Left ventricle myocardium inferior (tissue), 1 donor: ENCODE measurements around the gene PRPF4. TPM values are rescaled to one million over a fixed set of nuclear protein-coding genes. Genes with fewer than 3 reads are reported as not detected.
"Not testable (repeated sequence)": the region's sequence is repeated elsewhere in the genome, so short reads cannot be mapped to it uniquely, and the experiment has no call there.

Source experiments
- DNase-seq: peaks from one replicate; pipeline ENCODE4 v3.0.0-alpha.2; 2020
- H3K27ac ChIP-seq: fragments of 200-600 bp; replicated peaks from 2 replicates; pipeline ENCODE4 v1.8.0; 2021
- H3K27me3 ChIP-seq: fragments of 200-600 bp; 2 replicates; pipeline ENCODE4 v1.8.0; 2021; ENCODE audit warnings: low read depth
- H3K36me3 ChIP-seq: fragments of 200-600 bp; 2 replicates; pipeline ENCODE4 v1.8.0; 2021
- H3K4me1 ChIP-seq: fragments of 200-600 bp; 2 replicates; pipeline ENCODE4 v1.8.0; 2021
- H3K4me3 ChIP-seq: fragments of 200-600 bp; 2 replicates; pipeline ENCODE4 v1.8.0; 2021; ENCODE audit warnings: mild to moderate bottlenecking, moderate library complexity
- H3K9me3 ChIP-seq: fragments of 200-600 bp; replicated peaks from 2 replicates; pipeline ENCODE4 v1.8.0; 2021
- intact Hi-C: fragments of 100-400 bp; cut with micrococcal nuclease; formaldehyde crosslinking; loops from one replicate; pipeline ENCODE4 v1.11.0; 2022
- total RNA-seq: library from RNA; stranded (reverse); fragmentation: NEBNext Ultra II Directional; extraction: Animal tissue kit (Norgen Biotek cat#: 25700); gene quantifications from one replicate; pipeline ENCODE4 v1.2.1, GENCODE V29; 2021
- TF ChIP-seq, protein P1 (sequence below): fragments of 200-600 bp; IDR thresholded peaks from 2 replicates; pipeline ENCODE4 v1.8.0; 2021; ENCODE audit warnings: antibody characterized with exemption, mild to moderate bottlenecking, borderline replicate concordance
- donor health status: DM: no; HTN: yes; CAD: no; lungs with severe emphysema.

Gene PRPF4
- total RNA-seq, 1 donor from 2014 or later, result 11.2 TPM

DNA sequence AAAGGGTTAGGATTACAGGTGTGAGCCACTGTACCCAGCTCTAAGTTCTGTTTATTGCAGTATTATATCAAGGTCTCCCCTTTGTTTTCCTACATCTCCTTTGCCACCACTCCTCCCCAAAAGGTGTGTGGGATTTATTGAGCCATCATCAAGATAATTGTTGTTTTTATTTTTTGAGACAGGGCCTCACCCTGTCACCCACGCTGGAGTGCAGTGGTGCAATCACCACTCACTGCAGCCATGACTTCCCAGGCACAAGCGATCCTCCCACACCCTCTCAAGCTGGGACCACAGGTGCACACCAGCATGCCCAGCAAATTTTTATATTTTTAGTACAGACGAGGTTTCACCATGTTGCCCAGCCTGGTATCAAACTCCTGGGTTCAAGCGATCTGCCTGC is 29.6 kb upstream of the PRPF4 start:
- intact Hi-C loops, result no loop called here
- Histone ChIP-seq H3K4me3 (no peak overlapping the region), H3K4me1 (peaks cover 9% of the 10 kb centered on the region), H3K36me3 (no peaks in the 10 kb centered on the region), H3K27me3 (no peaks in the 10 kb centered on the region), H3K27ac (no peak overlapping the region), H3K9me3 (peaks cover 4% of the 10 kb centered on the region)
- DNase-seq, result no peak
- TF ChIP-seq, protein P1, sequence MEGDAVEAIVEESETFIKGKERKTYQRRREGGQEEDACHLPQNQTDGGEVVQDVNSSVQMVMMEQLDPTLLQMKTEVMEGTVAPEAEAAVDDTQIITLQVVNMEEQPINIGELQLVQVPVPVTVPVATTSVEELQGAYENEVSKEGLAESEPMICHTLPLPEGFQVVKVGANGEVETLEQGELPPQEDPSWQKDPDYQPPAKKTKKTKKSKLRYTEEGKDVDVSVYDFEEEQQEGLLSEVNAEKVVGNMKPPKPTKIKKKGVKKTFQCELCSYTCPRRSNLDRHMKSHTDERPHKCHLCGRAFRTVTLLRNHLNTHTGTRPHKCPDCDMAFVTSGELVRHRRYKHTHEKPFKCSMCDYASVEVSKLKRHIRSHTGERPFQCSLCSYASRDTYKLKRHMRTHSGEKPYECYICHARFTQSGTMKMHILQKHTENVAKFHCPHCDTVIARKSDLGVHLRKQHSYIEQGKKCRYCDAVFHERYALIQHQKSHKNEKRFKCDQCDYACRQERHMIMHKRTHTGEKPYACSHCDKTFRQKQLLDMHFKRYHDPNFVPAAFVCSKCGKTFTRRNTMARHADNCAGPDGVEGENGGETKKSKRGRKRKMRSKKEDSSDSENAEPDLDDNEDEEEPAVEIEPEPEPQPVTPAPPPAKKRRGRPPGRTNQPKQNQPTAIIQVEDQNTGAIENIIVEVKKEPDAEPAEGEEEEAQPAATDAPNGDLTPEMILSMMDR, result no peak

DNA sequence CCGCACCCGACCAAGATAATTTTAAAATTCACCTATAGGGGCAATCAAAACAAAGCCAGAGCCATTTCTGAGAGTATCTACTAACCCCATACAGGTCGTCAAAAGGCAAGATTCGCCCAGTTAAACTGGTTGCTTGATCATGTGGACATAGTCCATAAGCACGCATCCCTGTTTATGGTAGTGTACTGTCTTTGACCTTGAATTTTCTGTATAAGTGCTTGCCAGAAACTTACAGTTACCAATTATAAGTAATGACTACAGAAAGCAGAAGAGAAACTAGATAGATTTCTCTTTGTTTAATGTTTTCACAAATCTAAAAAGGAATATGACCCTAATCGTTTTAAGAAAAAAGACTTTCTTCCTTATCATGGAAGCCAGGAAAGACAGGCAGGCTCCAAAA is 28.5 kb upstream of the PRPF4 start:
- Histone ChIP-seq H3K9me3 (peaks cover 6% of the 10 kb centered on the region), H3K36me3 (no peaks in the 10 kb centered on the region), H3K27me3 (no peaks in the 10 kb centered on the region), H3K4me3 (no peak overlapping the region), H3K27ac (no peak overlapping the region), H3K4me1 (peaks cover 9% of the 10 kb centered on the region)
- intact Hi-C loops, result no loop called here
- TF ChIP-seq, protein P1, result no peak
- DNase-seq, result no peak

DNA sequence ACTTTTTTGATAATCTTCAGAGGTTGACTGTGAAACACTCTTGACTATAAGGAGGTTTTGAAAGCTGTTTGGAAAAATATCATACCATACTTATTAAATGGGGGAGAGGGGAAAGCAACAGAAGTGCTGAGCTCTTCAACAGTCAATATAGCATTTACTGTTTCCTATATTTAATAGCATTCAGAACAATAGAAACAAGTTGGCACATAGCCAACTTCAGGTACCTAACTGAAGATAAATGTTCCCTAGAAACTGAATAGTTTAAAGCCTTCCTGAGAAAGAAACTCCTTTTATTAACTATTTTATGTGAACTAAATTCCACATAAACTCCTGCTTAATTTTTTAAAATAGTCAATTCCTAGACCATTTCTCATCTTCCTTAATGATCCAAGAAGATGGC is 27.8 kb upstream of the PRPF4 start:
- peaks cover 9% of the 10 kb centered on the region for H3K4me1 ChIP-seq
- intact Hi-C loops, result no loop called here
- no peak overlapping the region for H3K27ac ChIP-seq
- no peak for DNase-seq
- TF ChIP-seq, protein P1, result no peak
- no peaks in the 10 kb centered on the region for H3K27me3 ChIP-seq
- no peaks in the 10 kb centered on the region for H3K36me3 ChIP-seq
- no peak overlapping the region for H3K4me3 ChIP-seq
- H3K9me3 ChIP-seq, result peaks cover 6% of the 10 kb centered on the region

DNA sequence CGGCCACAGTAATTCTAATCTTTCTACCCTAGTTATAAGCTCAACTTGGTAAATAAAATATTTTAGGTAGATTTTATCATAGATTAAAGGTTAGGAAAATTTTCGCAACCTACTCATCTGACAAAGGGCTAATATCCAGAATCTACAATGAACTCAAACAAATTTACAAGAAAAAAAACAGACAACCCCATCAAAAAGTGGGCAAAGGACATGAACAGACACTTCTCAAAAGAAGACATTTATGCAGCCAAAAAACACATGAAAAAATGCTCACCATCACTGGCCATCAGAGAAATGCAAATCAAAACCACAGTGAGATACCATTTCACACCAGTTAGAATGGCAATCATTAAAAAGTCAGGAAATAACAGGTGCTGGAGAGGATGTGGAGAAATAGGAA is 25.8 kb upstream of the PRPF4 start:
- DNase-seq, intact Hi-C loops, H3K27ac ChIP-seq, H3K4me3 ChIP-seq, H3K4me1 ChIP-seq, H3K27me3 ChIP-seq, H3K9me3 ChIP-seq, H3K36me3 ChIP-seq: not testable (repeated sequence)

DNA sequence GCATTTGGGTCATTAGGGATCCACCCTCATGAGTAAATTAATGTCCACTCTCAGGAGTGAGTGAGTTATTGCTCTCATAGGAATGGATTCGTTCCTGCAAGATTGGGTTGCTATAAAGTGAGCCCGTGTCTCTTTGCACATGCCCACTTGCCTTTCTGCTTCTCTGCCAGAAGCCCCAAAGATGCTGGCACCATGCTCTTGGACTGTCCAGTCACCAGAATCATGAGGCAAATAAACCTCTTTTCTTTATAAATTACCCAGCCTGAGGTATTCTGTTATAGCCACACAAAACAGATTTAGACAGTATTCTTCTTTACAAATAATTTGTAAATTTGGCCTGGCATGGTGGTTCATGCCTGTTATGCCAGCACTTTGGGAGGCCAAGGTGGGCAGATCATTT is 24.7 kb upstream of the PRPF4 start:
- no peak overlapping the region for H3K27ac ChIP-seq
- DNase-seq, result no peak
- no peak overlapping the region for H3K4me3 ChIP-seq
- H3K9me3 ChIP-seq, result peaks cover 6% of the 10 kb centered on the region
- no peaks in the 10 kb centered on the region for H3K27me3 ChIP-seq
- intact Hi-C loops, result no loop called here
- H3K36me3 ChIP-seq, result no peaks in the 10 kb centered on the region
- peaks cover 9% of the 10 kb centered on the region for H3K4me1 ChIP-seq
- TF ChIP-seq, protein P1, result no peak

DNA sequence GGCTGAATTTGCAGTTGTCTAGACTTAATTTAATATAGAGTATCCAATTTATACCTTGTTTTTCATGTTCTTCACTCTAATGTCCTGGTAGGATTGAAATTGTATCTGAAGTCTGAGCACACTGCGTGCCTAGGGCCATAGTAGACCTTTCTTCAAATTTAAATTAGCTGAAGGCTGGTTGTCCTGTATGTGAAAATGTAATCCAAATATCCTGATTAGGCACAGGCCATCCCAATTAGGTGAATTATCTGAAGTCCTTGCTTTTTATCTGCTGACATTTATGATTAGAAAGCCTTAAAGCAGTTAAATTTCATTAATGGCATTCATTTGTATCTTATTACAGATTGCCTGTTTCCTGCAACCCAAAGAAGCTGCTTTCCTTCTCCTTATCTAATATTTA is 20.5 kb upstream of the PRPF4 start:
- intact Hi-C loops, result no loop called here
- TF ChIP-seq, protein P1, result no peak
- H3K27me3 ChIP-seq, result no peaks in the 10 kb centered on the region
- H3K9me3 ChIP-seq, result peaks cover 6% of the 10 kb centered on the region
- no peak overlapping the region for H3K27ac ChIP-seq
- peaks cover 38% of the 10 kb centered on the region for H3K36me3 ChIP-seq
- no peak for DNase-seq
- H3K4me1 ChIP-seq, result no peaks in the 10 kb centered on the region
- H3K4me3 ChIP-seq, result no peak overlapping the region
